Measurements from ENCODE around the gene S1PR4.

DNA sequence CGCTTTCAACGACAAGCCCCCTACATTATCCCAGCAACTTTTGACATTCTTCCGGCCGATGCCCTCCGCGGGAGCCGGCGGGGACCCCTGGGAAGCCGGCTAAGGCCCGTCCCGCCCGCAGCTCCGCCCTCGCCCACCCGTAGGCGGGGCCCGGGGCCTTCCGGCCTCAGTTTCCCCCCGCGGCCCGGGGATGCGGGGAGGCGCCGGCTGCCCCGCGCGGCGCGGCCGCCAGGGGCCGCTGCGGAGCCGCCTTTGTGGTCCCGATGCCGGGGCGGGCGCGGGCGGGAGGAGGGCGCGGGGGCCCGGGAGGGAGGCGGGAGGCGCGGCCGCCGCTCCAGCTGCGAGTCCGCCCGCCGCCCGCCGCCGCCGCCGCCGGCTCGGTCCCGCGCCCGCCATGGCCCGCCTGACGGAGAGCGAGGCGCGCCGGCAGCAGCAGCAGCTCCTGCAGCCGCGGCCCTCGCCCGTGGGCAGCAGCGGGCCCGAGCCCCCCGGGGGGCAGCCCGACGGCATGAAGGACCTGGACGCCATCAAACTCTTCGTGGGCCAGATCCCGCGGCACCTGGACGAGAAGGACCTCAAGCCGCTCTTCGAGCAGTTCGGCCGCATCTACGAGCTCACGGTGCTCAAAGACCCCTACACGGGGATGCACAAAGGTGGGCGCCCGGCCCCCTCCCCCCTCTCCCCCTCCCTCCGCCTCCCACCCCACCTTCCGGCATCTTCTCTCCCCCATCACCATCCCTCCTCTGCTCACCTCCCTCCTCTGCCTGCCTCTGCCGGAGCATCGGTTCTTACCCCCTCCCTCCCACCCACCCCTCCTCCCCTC lies 46.0 kb downstream of the S1PR4 start, which contains the start of gene CELF5:
- TF ChIP-seq, protein P1, sequence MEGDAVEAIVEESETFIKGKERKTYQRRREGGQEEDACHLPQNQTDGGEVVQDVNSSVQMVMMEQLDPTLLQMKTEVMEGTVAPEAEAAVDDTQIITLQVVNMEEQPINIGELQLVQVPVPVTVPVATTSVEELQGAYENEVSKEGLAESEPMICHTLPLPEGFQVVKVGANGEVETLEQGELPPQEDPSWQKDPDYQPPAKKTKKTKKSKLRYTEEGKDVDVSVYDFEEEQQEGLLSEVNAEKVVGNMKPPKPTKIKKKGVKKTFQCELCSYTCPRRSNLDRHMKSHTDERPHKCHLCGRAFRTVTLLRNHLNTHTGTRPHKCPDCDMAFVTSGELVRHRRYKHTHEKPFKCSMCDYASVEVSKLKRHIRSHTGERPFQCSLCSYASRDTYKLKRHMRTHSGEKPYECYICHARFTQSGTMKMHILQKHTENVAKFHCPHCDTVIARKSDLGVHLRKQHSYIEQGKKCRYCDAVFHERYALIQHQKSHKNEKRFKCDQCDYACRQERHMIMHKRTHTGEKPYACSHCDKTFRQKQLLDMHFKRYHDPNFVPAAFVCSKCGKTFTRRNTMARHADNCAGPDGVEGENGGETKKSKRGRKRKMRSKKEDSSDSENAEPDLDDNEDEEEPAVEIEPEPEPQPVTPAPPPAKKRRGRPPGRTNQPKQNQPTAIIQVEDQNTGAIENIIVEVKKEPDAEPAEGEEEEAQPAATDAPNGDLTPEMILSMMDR (IDR thresholded peaks at IDR 0.05) = peak; percentile 73
- no peak for TF ChIP-seq EZH2 (IDR thresholded peaks at IDR 0.05; ENCODE audit: borderline replicate concordance, insufficient read depth, low read depth, low read length, poor library complexity, severe bottlenecking)

All from B cell (primary cell).